Measurements from ENCODE around the gene CYB561D2. TPM values are rescaled to one million over a fixed set of nuclear protein-coding genes. Genes with fewer than 3 reads are reported as not detected.

Gene CYB561D2
- total and polyA plus RNA-seq, 2 of the 13 experiments (the other 11 are each of a cell fraction or from before 2014, with no cell fraction given): 11.1 to 17.2 TPM

DNA sequence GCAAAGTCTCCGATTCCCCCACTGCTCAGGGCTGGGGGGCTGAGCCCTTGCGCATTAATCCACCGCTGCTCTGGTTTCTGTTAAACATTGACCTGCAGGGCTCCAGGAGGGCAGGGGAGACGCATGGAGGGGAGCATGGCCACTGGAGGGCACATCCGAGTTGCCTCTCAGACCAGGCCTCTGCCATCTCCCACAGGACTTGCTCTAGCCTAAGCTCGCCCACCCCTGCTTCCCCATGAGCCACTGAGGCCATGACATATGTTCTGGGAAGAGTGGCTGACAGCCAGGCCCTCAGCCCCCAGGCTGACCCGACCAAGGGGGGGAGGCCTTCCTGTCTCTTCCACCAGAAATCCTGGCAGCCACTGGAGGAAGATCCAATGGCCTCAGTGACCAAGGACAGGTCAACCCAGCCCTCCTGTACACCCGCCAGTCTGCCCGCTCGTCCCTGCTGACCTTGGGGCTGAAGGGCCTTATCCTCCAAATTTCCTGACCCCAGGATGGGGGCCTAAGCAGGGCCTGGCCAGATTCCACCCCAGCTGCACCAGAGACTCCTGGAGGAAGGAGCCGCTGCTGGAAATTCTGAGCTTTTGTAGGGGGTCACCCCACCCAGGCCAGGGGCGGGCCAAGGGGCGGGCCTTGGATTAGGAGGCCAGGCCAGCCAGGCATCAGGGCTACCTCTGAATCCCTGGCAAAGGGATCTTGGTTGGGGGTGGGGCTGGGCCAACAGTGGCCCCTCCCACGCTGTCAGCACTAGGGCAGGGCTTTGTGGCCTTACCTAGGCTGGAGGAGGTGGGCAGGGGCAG lies 47.4 kb upstream of the CYB561D2 start, which contains the start of gene HYAL1 (continued):
- TF ChIP-seq TEF (CRISPR knock-in tag; IDR thresholded peaks at IDR 0.05): 0 out of 2 replicates have a peak, but pooled peaks have one; percentile 37
- TF ChIP-seq NFIB (CRISPR knock-in tag; IDR thresholded peaks at IDR 0.05; ENCODE audit: borderline replicate concordance): no peak
- TF ChIP-seq KDM1A (CRISPR knock-in tag; IDR thresholded peaks at IDR 0.05): peak; percentile 30; the same call in 1 of the 2 replicates
- TF ChIP-seq LBX2 (CRISPR knock-in tag; IDR thresholded peaks at IDR 0.05; ENCODE audit: borderline replicate concordance): no peak
- TF ChIP-seq, protein P1, sequence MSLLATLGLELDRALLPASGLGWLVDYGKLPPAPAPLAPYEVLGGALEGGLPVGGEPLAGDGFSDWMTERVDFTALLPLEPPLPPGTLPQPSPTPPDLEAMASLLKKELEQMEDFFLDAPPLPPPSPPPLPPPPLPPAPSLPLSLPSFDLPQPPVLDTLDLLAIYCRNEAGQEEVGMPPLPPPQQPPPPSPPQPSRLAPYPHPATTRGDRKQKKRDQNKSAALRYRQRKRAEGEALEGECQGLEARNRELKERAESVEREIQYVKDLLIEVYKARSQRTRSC (CRISPR knock-in tag; IDR thresholded peaks at IDR 0.05; ENCODE audit: low read depth): no peak; the same call in 1 of the 2 replicates
- no peak for TF ChIP-seq ZBTB8A (CRISPR knock-in tag; IDR thresholded peaks at IDR 0.05; ENCODE audit: borderline replicate concordance, low read depth)
- TF ChIP-seq CBX2 (IDR thresholded peaks at IDR 0.05; ENCODE audit: low read depth, low read length): no peak
- TF ChIP-seq CBX2 (CRISPR knock-in tag; IDR thresholded peaks at IDR 0.05; ENCODE audit: low read depth): no peak
- TF ChIP-seq AKNA (CRISPR knock-in tag; IDR thresholded peaks at IDR 0.05; ENCODE audit: borderline replicate concordance): no peak
- peak; percentile 44; the same call in 1 of the 2 replicates for TF ChIP-seq ZFP37 (CRISPR knock-in tag; IDR thresholded peaks at IDR 0.05; ENCODE audit: borderline replicate concordance)
- no peak for TF ChIP-seq TBL1XR1 (IDR thresholded peaks at IDR 0.05; ENCODE audit: borderline replicate concordance, low read length, partially characterized antibody)
- TF ChIP-seq ZNF576 (CRISPR knock-in tag; IDR thresholded peaks at IDR 0.05): no peak
- TF ChIP-seq HOXA9 (CRISPR knock-in tag; IDR thresholded peaks at IDR 0.05; ENCODE audit: borderline replicate concordance): no peak
- TF ChIP-seq ZNF607 (CRISPR knock-in tag; IDR thresholded peaks at IDR 0.05; ENCODE audit: borderline replicate concordance): no peak; the same call in 1 of the 2 replicates
- no peak for TF ChIP-seq ZNF644 (CRISPR knock-in tag; IDR thresholded peaks at IDR 0.05; ENCODE audit: low read depth)
- TF ChIP-seq, protein P2, sequence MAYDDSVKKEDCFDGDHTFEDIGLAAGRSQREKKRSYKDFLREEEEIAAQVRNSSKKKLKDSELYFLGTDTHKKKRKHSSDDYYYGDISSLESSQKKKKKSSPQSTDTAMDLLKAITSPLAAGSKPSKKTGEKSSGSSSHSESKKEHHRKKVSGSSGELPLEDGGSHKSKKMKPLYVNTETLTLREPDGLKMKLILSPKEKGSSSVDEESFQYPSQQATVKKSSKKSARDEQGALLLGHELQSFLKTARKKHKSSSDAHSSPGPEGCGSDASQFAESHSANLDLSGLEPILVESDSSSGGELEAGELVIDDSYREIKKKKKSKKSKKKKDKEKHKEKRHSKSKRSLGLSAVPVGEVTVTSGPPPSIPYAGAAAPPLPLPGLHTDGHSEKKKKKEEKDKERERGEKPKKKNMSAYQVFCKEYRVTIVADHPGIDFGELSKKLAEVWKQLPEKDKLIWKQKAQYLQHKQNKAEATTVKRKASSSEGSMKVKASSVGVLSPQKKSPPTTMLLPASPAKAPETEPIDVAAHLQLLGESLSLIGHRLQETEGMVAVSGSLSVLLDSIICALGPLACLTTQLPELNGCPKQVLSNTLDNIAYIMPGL (CRISPR knock-in tag; IDR thresholded peaks at IDR 0.05; ENCODE audit: borderline replicate concordance in 1 of 2, low read depth in 1 of 2): peak; percentile 82 to 93
- no peak for TF ChIP-seq ZNF703 (CRISPR knock-in tag; IDR thresholded peaks at IDR 0.05; ENCODE audit: borderline replicate concordance)
- no peak for TF ChIP-seq ZNF775 (CRISPR knock-in tag; IDR thresholded peaks at IDR 0.05; ENCODE audit: borderline replicate concordance)
- peak; percentile 73 for TF ChIP-seq RBM22 (optimal IDR thresholded peaks at IDR 0.05; ENCODE audit: low read length)
